Cerebellar cortex (tissue), 1 donor: ENCODE data around the gene GARIN5A.
A peak's percentile ranks its signal among the peaks of the same experiment; 100 is the strongest.
"Not testable (repeated sequence)": the region's sequence is repeated elsewhere in the genome, so short reads cannot be mapped to it uniquely, and the experiment has no call there.

Experiments
- DNase-seq: peaks from one replicate; pipeline ENCODE4 v3.0.0-alpha.2; 2015; ENCODE audit warnings: low spot score

GARIN5A gene

GRCh38 chr19:50488389-50489194 lies 11.9 kb upstream of the GARIN5A start:
- DNase-seq = no peak

- DNase-seq = peak; percentile 67
Measured at GRCh38 chr19:50486823-50487515, 10.3 kb upstream of the GARIN5A start.

GRCh38 chr19:50485284-50485955 lies 8.8 kb upstream of the GARIN5A start:
- DNase-seq = no peak

GRCh38 chr19:50482916-50483315 lies 6.3 kb upstream of the GARIN5A start:
- DNase-seq = no peak

- DNase-seq = no peak
Measured at GRCh38 chr19:50482271-50482855, 5.7 kb upstream of the GARIN5A start.

- no peak for DNase-seq
Measured at GRCh38 chr19:50481351-50482149, 4.9 kb upstream of the GARIN5A start.

GRCh38 chr19:50480281-50481111 lies 3.8 kb upstream of the GARIN5A start:
- DNase-seq = no peak

- DNase-seq = no peak
Measured at GRCh38 chr19:50479761-50480251, 3.2 kb upstream of the GARIN5A start.

- DNase-seq = no peak
Measured at GRCh38 chr19:50478901-50479715, 2.5 kb upstream of the GARIN5A start.

- no peak for DNase-seq
Measured at GRCh38 chr19:50477751-50478515, 1.3 kb upstream of the GARIN5A start.

GRCh38 chr19:50476907-50477238 lies 225 bp upstream of the GARIN5A start:
- no peak for DNase-seq

GRCh38 chr19:50475736-50476223 lies 868 bp downstream of the GARIN5A start:
- no peak for DNase-seq

- DNase-seq = no peak
Measured at GRCh38 chr19:50475101-50475568, 1.5 kb downstream of the GARIN5A start.

- DNase-seq = not testable (repeated sequence)
Measured at GRCh38 chr19:50473336-50473735, 3.3 kb downstream of the GARIN5A start.

GRCh38 chr19:50468818-50469217 lies 7.8 kb downstream of the GARIN5A start:
- DNase-seq = no peak

- no peak for DNase-seq
Measured at GRCh38 chr19:50467566-50467965, 9.1 kb downstream of the GARIN5A start.

- no peak for DNase-seq
Measured at GRCh38 chr19:50466706-50467039, 10.0 kb downstream of the GARIN5A start.

- no peak for DNase-seq
Measured at GRCh38 chr19:50465986-50466705, 10.5 kb downstream of the GARIN5A start.
